Inflammatory macrophage treated with lipopolysaccharide for 4 hours (primary cell): ENCODE measurements around the gene MFSD2A.
"Not testable (repeated sequence)": the region's sequence is repeated elsewhere in the genome, so short reads cannot be mapped to it uniquely, and the experiment has no call there.

Experiments
- DNase-seq: peaks from one replicate; pipeline ENCODE4 v3.0.0-alpha.2; 2020

MFSD2A gene

DNA sequence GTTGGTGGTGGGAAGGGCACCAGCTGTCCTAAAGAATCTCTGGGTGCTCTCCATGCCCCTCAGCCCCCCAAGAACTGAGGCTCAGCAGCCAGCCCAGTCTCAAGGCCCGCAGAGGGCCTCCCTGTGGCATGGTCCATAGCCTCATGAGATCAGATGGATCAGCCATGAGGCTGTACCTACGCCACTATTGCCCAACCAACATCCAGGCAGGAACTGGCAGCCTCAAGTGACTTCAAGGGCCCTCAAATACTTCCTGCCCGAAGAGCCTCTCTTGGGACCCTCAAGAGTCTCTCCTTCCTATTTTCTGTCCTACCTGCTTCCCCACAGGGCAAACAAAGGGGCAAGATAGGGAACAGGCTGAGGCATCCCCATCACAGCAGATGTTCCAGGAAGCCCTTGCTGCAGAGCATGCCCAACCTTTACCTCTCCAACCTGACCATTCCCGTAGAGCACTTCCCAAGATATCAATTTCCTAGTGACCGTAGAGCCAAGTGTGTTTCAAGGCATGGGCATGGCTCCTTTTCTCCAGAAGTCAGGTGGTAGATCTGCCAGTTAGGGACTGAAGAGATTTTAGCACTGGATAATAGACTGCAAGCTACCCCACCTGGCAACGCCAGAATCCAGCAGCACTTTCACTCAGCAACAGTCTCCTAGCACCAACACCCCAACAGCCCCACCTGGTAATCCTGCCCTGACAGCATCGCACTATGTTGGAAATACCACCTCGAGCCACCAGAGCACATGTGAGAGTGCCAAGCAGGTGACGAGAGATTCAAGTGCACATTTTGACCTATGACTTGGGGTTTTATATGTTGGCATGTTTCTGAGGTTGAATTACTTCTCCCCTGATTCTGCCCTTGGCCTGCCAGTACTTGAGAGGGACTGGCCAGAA is 13.7 kb upstream of the MFSD2A start:
- no peak for DNase-seq

DNA sequence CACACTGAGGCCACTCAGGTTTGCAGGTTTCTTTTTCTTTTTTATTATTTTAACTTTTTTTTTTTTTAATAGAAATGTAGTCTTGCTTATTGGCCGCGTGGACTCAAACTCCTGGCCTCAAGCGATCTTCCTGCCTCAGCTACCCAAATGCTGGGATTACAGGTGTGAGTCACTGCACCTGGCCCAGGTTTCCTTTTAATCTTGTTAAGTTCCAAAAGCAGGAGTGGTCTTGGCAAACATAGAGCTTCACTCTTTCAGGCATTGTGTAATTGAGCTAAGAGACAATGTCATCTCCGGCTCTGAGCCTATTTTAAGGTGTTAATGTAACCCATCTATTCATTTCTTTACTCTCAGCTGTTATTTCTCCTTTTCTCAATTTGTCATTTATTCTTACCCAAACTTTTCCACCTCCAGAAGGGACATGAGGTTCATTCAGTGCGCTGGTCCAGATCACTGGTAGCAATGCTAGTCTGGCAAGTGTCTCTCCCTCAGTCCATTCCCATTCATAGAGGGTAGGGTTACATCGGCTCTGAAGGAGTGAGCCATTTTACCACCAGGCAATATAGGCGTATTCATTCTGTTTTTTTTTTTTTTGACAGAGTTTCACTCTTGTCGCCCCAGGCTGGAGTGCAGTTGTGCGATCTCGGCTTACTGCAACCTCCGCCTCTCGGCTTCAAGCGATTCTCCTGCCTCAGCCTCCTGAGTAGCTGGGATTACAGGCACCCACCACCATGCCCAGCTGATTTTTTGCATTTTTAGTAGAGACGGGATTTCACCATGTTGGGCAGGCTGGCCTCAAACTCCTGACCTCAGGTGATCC is 11.3 kb upstream of the MFSD2A start:
- no peak for DNase-seq

DNA sequence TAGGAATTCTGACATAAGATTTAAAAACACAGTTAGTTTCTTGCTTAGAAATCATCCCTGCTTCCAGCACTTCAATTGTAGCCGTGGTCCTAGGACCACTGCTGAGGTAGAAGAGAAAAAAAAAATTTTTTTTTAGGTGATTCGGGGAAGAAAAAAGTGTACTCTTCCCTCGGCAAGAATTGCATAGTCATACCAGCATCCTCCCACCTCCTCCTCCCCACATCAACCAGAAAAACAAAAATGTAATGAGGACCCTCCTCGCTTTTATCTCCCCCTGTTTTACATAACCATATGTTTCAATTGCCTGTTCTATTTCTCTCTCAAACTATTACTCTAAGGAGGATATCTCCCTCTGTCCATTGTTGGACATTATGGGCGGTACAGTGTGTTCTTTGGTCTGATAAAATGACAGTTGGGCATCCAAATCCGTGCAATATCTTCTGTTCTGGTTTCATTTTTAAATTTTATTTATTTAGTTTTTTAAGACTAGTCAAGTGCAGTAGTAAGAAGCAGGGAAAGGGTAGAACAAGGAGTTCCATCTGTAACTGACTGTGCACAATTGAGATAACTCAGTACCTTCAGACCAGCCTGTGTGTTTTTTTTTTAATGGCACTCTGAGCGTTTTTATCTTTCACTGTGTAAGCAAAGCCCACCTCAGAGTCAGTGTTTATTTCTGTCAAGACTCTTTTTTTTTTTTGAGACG is 10.4 kb upstream of the MFSD2A start:
- DNase-seq: no peak

DNA sequence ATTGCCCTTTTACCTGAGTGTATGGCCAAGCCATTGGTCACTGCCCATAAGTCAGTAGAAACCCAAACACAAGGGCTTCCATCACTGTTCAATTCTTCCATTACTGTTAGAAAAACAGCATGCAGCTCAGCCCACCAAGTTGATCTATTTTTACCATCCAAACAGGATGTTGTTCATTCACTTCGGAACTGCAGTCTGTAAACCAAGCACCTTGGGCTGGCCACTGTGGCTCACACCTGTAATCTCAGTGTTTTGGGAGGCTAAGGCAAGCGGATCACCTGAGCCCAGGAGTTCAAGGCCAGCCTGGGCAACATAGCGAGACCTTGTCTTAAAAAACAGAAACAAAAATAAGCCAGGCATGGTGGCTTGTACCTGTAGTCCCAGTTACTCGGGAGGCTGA is 8.7 kb upstream of the MFSD2A start:
- DNase-seq: no peak

DNA sequence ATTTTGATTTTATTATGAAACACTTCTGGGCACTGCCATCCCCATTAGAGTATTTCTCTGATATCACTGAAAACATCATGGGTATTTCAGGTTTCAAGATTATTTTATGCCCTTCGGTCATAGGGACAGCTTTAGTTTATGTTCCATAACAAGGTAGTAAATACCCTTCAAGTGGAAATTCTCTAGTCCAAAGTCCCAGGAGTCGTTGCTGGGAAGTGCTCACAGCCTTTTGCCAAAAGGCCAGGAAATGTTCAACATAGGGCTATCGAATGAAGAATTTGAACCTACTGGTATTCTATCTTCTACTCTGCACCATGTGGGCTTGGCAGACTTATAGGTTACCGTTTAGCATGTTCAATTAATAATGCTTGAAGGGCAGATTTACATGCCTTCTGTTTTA is 7.7 kb upstream of the MFSD2A start:
- DNase-seq: no peak

DNA sequence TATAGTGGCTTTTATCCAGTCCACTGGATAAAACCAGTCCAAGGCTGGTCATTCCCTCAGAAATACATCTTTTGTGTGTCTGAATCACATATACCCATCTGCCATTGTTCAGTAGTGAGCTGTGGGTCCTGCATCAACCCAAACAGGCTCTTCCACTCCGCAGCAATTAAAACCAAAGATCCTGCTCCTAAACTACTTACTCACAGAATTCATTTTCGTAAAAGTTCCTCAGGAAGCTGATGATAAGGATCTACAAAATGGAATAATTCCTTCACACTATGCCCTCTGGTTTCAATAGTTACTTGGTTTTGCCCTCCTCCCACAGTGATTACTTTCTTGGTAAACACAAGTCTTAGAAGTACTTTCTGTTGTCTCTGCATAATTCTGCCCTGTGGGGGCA is 5.1 kb upstream of the MFSD2A start:
- DNase-seq: no peak

DNA sequence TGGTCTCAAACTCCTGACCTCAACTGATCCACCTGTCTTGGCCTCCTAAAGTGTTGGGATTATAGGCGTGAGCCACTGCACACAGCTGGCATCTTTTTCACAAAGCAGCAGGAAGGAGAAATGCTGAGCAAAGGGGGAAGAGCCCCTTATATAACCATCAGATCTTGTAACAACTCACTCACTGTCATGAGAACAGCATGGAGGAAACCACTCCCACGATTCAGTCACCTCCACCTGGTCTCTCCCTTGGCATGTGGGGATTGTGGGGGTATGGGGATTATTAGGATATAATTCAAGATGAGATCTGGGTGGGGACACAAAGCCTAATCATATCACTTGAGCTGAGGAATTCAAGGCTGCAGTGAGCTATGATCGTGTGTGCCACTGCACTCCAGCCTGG is 3.0 kb upstream of the MFSD2A start:
- DNase-seq: no peak

DNA sequence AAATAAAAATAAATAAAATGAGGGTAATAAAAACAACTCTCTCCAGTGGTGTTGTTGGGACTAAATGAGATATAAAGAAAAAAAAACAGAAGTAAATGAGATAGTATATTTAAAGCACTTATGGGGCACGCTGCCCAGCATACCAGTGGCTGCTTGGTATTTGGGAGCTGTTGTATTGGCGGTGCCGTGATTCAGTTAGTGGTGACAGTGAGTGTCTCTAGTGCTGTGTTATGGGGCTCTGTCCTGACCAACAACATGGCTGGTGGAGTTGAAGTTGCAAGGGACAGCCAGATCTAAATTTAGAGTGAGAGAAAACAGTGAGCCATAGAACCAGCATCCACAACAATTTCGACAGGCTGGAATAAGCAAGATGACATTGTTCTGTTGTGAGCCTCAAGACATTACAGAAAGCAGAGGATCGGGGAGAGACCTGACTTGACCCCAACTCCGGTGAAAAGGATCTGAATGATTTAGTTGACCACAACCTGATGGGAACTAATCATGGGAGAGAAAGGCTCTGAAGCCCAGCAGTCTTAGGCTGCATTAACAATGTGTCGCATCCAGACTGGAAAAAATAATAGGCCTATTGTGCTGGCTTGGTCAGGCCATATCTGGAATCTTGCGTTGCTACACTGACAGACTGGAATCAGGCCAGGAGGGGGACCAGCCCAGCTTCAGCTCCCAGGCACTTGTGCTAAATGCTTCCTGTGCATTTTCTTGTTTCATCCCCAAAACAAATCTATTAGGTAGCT is 2.4 kb upstream of the MFSD2A start:
- DNase-seq: no peak

DNA sequence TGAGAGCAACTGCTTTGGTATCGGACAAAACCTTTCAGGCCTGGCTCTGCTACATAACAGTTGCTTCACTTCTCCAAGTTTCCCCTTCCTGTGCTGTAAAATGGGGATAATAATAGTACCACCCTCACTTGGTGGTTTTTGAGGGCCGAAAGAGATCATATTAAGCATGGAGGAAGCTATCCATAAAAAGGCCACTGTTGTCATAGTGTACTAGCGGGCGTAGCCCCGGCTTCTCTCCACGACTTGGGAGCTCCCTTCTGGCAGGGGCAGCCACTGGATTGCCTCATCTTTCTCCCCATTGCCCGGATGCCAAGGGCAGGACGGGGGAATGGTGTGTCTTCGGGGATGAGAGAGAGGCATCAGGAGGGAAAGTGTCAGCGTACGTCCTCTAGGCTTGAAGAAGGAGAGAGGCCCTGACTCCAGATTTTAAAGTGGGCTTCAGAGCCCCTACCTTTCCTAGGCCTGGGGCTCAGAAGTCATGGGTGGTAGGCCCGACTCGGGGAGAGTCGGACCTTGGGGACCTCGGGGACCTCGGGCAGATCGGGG is 548 bp upstream of the MFSD2A start:
- peak; percentile 70 for DNase-seq

DNA sequence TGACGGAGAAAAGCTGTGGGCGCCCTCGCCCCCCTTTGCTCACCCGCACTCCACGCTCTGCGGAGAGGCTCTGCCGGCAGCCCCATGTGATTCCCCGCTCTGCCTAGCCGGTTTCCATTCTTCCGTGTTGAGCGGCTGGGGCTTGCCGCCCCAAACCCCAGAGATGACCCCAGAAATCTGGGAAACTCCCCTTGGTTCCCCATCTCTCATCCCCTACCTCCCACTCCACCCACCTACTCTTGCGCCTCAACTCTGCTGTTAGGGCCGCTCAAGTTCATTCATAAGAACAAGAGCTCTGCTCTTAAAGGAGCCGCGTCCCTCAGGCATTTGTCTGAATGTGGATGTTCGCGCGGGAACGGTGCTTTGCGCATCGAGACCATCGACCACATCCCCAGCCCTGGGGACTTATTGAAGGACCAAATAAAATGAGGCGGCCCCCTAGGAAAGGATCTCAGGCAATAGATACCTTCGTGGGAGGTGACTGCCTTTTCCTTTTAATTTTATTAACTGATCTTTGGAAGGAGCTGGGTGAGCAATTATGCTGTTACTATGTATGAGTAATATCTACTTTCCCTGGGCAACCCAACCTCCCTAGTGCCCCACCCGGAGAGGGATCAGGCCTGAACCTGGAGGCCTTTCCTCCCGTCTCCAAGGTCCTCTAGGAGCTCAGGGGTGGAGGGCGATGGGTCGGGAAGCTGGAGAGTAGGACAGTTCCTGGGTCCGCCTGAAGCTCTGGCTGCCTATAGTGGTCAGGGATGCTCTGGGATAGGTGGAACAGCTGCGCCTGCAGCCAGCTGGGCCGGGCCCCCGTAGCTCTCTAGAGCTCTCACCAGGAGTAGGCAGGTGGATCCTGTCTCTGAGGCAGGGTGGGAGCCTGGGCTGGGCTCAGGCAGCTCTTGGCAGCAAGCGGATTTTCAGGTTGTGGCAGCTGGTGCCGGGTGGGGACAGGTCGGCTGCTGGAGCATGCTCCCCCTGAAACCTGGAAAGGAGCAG is 898 bp downstream of the MFSD2A start:
- peak; percentile 95 for DNase-seq

DNA sequence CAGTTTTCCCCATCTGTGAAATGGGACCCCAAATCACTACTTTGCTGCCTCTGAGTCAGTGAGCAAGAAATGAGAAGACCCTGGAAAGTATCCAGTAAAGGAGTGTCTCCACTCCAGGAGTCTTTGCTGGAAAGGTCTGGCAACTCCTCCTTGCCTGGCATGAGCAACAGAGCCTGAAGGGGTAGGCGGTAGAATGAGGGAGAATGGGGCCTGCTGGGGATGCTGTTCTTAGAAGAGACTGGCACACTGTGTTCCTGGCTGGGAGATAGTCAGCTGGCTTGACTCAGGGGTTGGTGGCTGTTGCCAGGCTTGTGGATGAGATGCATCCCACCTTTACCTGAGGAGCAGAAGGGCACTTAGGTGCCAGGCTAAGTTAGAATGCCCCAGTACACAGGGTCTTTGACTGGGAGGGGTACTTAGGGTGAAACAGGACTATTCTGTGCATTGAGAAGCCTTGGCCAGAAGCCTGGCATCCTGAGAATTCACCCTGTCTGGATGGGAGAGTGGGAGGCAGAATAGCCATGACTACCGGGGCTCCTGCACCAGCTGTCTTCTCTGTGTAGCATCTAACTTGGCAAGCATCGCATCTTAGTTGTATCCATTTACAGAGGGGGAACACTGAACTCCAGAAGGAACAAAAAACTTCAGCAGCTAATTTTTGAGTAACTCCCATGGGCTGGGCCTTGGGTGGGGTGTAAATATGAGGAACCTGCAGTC is 2.5 kb downstream of the MFSD2A start:
- DNase-seq: no peak

DNA sequence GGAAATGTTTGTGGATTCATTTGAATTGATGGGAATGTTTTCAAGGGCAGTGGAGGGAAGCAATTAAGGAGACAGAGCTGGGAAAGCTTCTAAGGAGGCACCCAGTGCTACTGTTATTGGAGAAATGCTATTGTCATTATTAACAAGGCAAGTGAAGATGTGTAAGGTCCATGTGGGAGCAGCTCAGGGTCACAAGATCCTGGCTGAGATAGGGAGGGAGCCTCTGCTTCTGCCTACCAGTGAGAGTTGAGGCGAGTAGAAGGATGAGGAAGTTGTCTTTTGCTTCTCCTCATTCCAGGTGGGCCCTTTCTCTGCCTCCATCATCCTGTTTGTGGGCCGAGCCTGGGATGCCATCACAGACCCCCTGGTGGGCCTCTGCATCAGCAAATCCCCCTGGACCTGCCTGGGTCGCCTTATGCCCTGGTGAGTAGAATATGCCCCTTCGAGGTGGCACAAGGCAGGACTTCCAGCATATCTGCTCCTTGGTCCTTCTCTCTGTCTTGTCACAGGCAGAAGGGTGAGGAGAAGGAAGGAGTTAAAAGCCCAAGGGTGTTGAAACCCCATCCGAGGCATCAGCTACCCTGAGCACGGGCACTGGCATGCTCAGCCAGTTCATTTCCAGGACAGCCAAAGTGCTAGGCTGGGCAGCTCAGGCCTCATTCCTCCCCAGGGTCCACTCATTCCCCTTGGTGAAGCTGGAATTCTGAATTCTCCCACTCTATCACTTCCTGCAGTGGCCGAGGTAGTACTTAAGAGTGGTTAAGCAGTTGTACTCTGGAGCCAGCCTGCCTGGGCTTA is 3.7 kb downstream of the MFSD2A start:
- peak; percentile 54 for DNase-seq

DNA sequence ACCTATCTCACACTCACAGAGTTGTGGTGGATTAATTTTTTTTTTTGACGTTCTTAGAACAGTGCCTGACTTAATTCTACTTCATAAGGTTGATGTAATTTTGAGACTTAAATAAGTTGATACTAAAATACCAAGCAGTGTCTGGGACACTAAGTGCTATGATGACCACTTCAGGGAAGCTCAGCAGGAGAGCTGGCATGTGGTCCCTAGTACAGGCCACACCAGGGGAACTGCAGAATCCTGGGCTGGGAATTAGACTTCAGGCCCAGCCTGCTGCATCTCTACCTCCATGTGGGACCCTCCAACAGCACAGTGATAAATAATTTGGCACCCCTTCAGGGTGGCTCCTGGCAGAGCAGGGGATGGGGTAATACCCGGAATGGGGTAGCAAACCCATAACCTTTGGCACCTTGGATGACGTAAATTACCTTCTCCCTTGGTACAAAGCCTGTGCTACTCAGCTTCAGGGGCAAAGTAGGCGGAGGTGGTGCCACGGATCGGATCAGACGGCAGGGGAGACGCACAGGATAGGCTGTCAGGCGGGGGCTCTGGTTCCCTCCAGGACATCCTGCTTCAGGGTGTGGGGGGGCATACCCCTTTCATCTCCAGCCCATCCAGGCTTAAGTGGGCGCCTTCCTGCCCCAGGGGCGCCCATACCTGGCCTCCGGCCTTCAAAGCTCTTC is 4.8 kb downstream of the MFSD2A start:
- DNase-seq: no peak

DNA sequence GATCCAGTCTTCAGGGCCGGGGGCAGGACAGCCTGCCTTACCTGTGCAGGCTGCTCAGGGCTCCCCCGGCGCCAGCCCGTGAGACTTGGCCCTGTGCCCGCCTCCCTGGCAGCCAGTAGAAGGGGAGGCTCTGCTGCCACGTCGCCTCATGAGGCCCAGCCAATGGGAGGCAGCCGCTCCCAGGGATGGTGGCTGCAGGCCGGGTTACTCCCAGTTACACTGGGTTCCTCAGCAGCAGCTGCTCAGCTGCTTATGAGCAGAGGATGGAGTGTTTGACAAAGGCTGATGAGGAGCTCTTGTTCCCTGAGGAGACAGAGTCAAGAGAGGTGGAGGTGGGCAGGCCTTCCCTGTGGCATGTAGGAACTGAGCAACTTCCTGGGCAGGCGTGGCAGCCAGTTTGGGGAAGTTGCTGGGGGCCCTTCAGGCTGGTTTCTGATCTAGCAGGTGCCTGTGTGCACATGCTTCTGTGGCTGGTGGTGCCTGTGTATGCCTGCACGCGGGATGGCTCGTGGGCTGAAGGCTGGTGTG is 5.5 kb downstream of the MFSD2A start:
- peak; percentile 69 for DNase-seq

DNA sequence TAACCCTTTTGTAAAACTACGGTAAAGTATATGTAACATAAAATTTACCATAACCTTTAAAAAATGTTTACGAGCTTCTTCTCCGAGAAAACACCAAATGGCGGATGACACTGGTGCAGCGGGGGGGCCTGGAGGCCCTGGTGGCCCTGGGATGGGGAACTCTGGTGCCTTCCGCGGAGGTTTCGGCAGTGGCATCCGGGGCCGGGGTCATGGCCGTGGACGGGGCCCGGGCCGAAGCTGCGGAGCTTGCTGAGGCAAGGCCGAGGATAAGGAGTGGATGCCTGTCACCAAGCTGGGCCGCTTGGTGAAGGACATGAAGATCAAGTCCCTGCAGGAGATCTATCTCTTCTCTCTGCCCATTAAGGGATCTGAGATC is 7.5 kb downstream of the MFSD2A start:
- no peak for DNase-seq

DNA sequence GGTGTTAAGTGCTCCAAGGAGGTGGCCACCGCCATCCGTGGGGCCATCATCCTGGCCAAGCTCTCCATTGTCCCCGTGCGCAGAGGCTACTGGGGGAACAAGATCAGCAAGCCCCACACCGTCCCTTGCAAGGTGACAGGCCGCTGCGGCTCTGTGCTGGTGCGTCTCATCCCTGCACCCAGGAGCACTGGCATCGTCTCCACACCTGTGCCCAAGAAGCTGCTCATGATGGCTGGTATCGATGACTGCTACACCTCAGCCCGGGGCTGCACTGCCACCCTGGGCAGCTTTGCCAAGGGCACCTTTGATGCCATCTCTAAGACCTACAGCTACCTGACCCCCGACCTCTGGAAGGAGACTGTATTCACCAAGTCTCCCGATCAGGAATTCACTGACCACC is 8.0 kb downstream of the MFSD2A start:
- DNase-seq: not testable (repeated sequence)

DNA sequence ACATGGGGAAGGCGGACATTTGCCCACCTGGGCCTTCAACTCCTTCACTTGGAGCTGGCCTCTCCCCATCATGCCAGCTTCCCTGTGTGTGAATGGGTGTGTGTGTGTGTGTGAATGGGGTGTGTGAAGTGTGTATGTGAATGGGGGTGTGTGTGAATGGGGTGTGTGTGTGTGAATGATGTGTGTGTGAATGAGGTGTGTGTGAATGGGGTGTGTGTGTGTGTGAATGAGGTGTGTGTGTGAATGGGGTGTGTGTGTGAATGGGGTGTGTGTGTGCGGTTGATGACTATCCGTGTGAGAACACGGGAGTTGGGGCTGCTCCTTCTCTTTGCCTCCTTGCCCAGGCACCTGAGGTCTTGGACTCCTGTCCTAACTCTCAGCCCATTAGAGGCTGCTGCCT is 9.6 kb downstream of the MFSD2A start:
- DNase-seq: no peak

DNA sequence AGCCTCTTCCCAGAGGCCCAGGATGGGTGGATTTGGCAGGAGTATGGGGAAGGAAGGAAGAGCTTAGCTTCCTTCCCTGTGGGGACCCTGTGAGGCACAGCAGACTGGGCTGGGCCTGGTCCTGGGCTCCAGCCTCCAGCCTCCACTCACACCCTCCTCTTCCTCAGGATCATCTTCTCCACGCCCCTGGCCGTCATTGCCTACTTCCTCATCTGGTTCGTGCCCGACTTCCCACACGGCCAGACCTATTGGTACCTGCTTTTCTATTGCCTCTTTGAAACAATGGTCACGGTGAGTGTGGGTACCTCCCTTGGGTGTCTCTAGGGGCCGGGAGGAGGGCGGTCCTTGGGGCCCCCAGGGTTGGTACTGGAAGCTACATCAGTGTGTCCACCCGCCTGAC is 10.1 kb downstream of the MFSD2A start:
- no peak for DNase-seq

DNA sequence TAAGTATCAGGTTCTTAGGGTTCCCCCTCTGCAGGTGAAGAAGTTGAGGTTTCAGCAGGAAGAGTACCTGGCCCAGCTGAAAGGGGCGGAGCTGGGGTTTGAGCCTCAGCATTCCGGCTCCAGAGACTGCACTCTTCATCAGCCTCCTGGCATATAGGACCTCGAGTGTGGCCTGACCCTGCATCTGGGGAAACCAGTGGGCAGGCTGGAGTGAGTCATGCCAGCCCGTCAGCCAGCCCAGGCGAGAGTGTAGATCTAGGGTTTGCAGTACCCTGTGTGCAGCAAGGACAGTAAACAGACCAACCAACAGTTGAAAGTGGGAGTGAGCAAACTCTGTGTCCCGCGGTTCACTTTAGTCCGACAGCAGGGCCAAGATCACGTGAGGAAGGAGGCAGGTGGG is 14.1 kb downstream of the MFSD2A start:
- no peak for DNase-seq
